ENCODE data around the gene ANTXR1. TPM values are rescaled to one million over a fixed set of nuclear protein-coding genes. Genes with fewer than 3 reads are reported as not detected.
A peak's percentile ranks its signal among the peaks of the same experiment; 100 is the strongest.

The ANTXR1 gene
- total RNA-seq, 1 experiment from 2014 or later = 33.1 TPM

- Mint-ChIP-seq H3K9me3 (ENCODE audit: unreplicated experiment) (no peaks in the 10 kb centered on the region), H3K4me3 (ENCODE audit: unreplicated experiment) (no peak overlapping the region), H3K27me3 (ENCODE audit: insufficient read depth, unreplicated experiment) (no peaks in the 10 kb centered on the region), H3K27ac (ENCODE audit: low read depth, unreplicated experiment) (no peak overlapping the region), H3K4me1 (ENCODE audit: insufficient read depth, unreplicated experiment) (peaks cover under 1% of the 10 kb centered on the region), H3K36me3 (ENCODE audit: insufficient read depth, unreplicated experiment) (peaks cover 25% of the 10 kb centered on the region)
- intact Hi-C loops (cut with micrococcal nuclease) = no loop called here
- TF ChIP-seq CTCF (IDR thresholded peaks at IDR 0.05; ENCODE audit: unreplicated experiment) = no peak
- POLR2A ChIA-PET = interaction anchor here (0.7 kb wide), 1 partner anchor 360 kb away, joined by 3 read pairs; the partner anchor contains the start of gene NFU1
- CTCF ChIA-PET = interaction anchor here (1.1 kb wide), 1 partner anchor 229 kb away, joined by 5 read pairs; no protein-coding TSS in a partner anchor
- no peak for DNase-seq (ENCODE audit: unreplicated experiment)
- no TSS peak for BruUV-seq (replicated peaks)
These were observed 64.4 kb downstream of the ANTXR1 start for GRCh38 chr2:69077252-69077950.

DNA sequence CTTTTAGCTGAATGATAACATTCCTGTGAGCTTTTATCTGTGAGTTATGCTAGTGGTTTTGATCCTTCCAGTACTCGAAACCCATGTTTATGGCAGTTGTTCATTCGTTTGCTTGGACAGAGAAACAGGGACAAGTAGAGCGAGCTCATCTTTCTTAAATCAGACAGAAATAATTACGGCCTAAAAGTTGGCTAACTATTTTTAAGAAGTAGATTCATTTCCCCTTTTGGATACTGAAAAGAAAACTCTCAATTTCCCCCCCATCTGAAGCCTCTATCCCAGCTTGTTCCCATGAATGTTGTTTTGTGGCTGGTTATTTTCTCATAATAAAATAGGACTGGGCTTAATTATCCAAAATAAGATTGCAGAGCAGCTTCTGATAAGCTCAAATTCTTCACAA, 67.1 kb downstream of the ANTXR1 start:
- no peak for DNase-seq (ENCODE audit: unreplicated experiment)
- H3K4me1 Mint-ChIP-seq (ENCODE audit: insufficient read depth, unreplicated experiment) = peaks cover 12% of the 10 kb centered on the region
- no peaks in the 10 kb centered on the region for H3K27me3 Mint-ChIP-seq (ENCODE audit: insufficient read depth, unreplicated experiment)
- no peak overlapping the region for H3K4me3 Mint-ChIP-seq (ENCODE audit: unreplicated experiment)
- no TSS peak for BruUV-seq (replicated peaks)
- H3K9me3 Mint-ChIP-seq (ENCODE audit: unreplicated experiment) = no peaks in the 10 kb centered on the region
- TF ChIP-seq CTCF (IDR thresholded peaks at IDR 0.05; ENCODE audit: unreplicated experiment) = no peak
- H3K27ac Mint-ChIP-seq (ENCODE audit: low read depth, unreplicated experiment) = no peak overlapping the region
- CTCF ChIA-PET = no interaction called here
- POLR2A ChIA-PET = no interaction called here
- intact Hi-C loops (cut with micrococcal nuclease) = no loop called here
- peaks cover 33% of the 10 kb centered on the region for H3K36me3 Mint-ChIP-seq (ENCODE audit: insufficient read depth, unreplicated experiment)

DNA sequence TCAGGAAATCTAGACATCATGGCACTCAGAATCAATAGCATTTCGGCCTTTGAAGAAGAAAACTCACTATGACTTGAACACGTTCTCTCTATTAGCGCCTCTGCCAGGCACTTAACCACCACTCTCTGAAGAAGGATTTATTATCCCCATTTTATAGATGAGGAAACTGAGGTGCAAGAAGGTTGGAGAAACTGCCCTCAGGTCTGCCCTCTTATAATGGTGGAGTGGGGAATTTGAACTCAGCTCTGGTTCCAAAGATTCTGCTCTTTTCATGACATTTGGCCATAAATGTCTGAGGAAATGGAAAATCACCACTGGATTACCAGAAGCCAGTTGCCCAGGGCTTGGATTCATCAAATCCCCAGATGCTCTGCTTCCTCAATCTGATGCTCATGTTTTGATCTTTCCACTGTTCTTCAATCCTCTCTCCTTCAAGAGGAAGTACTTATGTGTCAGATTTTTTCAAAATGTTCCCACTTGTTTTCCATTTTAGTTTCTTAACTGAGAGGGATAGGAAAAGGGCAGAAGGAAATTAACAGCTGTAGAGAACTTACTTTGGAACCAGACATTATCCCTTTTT, 68.1 kb downstream of the ANTXR1 start:
- H3K9me3 Mint-ChIP-seq (ENCODE audit: unreplicated experiment) = no peaks in the 10 kb centered on the region
- H3K4me3 Mint-ChIP-seq (ENCODE audit: unreplicated experiment) = no peak overlapping the region
- H3K36me3 Mint-ChIP-seq (ENCODE audit: insufficient read depth, unreplicated experiment) = peaks cover 33% of the 10 kb centered on the region
- H3K4me1 Mint-ChIP-seq (ENCODE audit: insufficient read depth, unreplicated experiment) = peaks cover 12% of the 10 kb centered on the region
- DNase-seq (ENCODE audit: unreplicated experiment) = no peak
- TF ChIP-seq CTCF (IDR thresholded peaks at IDR 0.05; ENCODE audit: unreplicated experiment) = no peak
- no peak overlapping the region for H3K27ac Mint-ChIP-seq (ENCODE audit: low read depth, unreplicated experiment)
- ChIA-PET POLR2A (no interaction called here), CTCF (interaction anchor here (0.7 to 1.7 kb wide), 2 partner anchors 226 to 276 kb away, joined by 3 to 4 read pairs; no protein-coding TSS in a partner anchor)
- H3K27me3 Mint-ChIP-seq (ENCODE audit: insufficient read depth, unreplicated experiment) = no peaks in the 10 kb centered on the region
- intact Hi-C loops (cut with micrococcal nuclease) = no loop called here
- BruUV-seq (replicated peaks) = no TSS peak

DNA sequence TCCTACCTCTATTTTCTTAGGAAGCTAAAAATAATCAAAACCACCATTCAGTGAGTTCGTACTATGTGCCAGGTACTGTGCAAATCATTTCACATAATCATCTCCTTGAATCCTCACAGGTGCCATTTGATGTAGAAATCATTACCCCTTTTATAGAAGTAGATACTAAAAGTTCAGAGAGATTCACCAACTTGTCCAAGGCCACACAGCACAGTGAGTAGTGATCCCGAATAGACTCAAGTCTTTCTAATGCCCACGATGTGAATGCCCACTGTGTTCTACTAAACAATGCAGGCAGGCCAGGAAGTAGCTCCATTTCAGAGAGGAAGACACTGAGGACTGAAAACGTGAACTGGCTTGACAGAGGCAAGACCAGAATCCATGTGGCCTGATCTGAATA, 68.8 kb downstream of the ANTXR1 start:
- no peak for DNase-seq (ENCODE audit: unreplicated experiment)
- Mint-ChIP-seq H3K27me3 (ENCODE audit: insufficient read depth, unreplicated experiment) (no peaks in the 10 kb centered on the region), H3K36me3 (ENCODE audit: insufficient read depth, unreplicated experiment) (peaks cover 35% of the 10 kb centered on the region), H3K27ac (ENCODE audit: low read depth, unreplicated experiment) (peak overlapping the region; percentile 5), H3K4me1 (ENCODE audit: insufficient read depth, unreplicated experiment) (peaks cover 12% of the 10 kb centered on the region), H3K4me3 (ENCODE audit: unreplicated experiment) (no peak overlapping the region), H3K9me3 (ENCODE audit: unreplicated experiment) (no peaks in the 10 kb centered on the region)
- CTCF ChIA-PET = interaction anchor here (0.7 to 1.7 kb wide), 3 partner anchors 56 to 275 kb away, joined by 3 to 4 read pairs (median 3); no protein-coding TSS in a partner anchor
- TF ChIP-seq CTCF (IDR thresholded peaks at IDR 0.05; ENCODE audit: unreplicated experiment) = no peak
- intact Hi-C loops (cut with micrococcal nuclease) = no loop called here
- BruUV-seq (replicated peaks) = no TSS peak
- POLR2A ChIA-PET = interaction anchor here (1.2 kb wide), 1 partner anchor 8 kb away, joined by 4 read pairs; no protein-coding TSS in a partner anchor
